ENCODE measurements around the gene ZC3H7B. TPM values are rescaled to one million over a fixed set of nuclear protein-coding genes. Genes with fewer than 3 reads are reported as not detected.

The ZC3H7B gene
- total RNA-seq, 1 donor from 2014 or later = 25.8 TPM

GRCh38 chr22:41343717-41344116, 42.4 kb downstream of the ZC3H7B start:
- no peaks in the 10 kb centered on the region for H3K4me1 ChIP-seq
- peaks cover 3% of the 10 kb centered on the region for H3K27me3 Mint-ChIP-seq (ENCODE audit: insufficient read depth, low read depth)
- H3K9me3 ChIP-seq (ENCODE audit: low read depth) = no peaks in the 10 kb centered on the region
- no peak overlapping the region for H3K4me3 Mint-ChIP-seq
- no peaks in the 10 kb centered on the region for H3F3A ChIP-seq (ENCODE audit: low read depth)
- H3K27ac ChIP-seq = no peak overlapping the region
- H3K4me2 ChIP-seq = no peak overlapping the region
- H3K4me3 ChIP-seq = no peak overlapping the region
- H3K79me2 ChIP-seq (ENCODE audit: low read depth) = no peaks in the 10 kb centered on the region
- no peak overlapping the region for H3K27ac Mint-ChIP-seq
- DNase-seq (ENCODE audit: low spot score) = no peak
- H3K4me1 Mint-ChIP-seq = no peaks in the 10 kb centered on the region
- TF ChIP-seq CTCF (IDR thresholded peaks at IDR 0.05) (no peak), EZH2phosphoT487 (IDR thresholded peaks at IDR 0.05) (no peak), EZH2 (IDR thresholded peaks at IDR 0.05) (no peak)
- peaks cover 10% of the 10 kb centered on the region for H3K36me3 Mint-ChIP-seq
- H3K9ac ChIP-seq = no peak overlapping the region
- H3K9me3 Mint-ChIP-seq = no peaks in the 10 kb centered on the region
- no peak overlapping the region for H2AFZ ChIP-seq (replicated peaks)
- no peaks in the 10 kb centered on the region for H3K27me3 ChIP-seq
- no peaks in the 10 kb centered on the region for H3K36me3 ChIP-seq
- no peaks in the 10 kb centered on the region for H4K20me1 ChIP-seq (ENCODE audit: low read depth)

- no peak overlapping the region for H3K4me3 ChIP-seq
- no peak overlapping the region for H3K4me2 ChIP-seq
- no peaks in the 10 kb centered on the region for H3F3A ChIP-seq (ENCODE audit: low read depth)
- no peak overlapping the region for H2AFZ ChIP-seq (replicated peaks)
- H3K9me3 Mint-ChIP-seq = no peaks in the 10 kb centered on the region
- H3K27ac Mint-ChIP-seq = no peak overlapping the region
- no peaks in the 10 kb centered on the region for H3K9me3 ChIP-seq (ENCODE audit: low read depth)
- no peak for DNase-seq (ENCODE audit: low spot score)
- H3K79me2 ChIP-seq (ENCODE audit: low read depth) = no peaks in the 10 kb centered on the region
- H3K36me3 ChIP-seq = no peaks in the 10 kb centered on the region
- no peak overlapping the region for H3K4me3 Mint-ChIP-seq
- H3K27me3 Mint-ChIP-seq (ENCODE audit: insufficient read depth, low read depth) = peaks cover 3% of the 10 kb centered on the region
- no peaks in the 10 kb centered on the region for H4K20me1 ChIP-seq (ENCODE audit: low read depth)
- H3K36me3 Mint-ChIP-seq = peaks cover 10% of the 10 kb centered on the region
- H3K27ac ChIP-seq = no peak overlapping the region
- H3K4me1 ChIP-seq = no peaks in the 10 kb centered on the region
- H3K27me3 ChIP-seq = no peaks in the 10 kb centered on the region
- no peak for TF ChIP-seq EZH2 (IDR thresholded peaks at IDR 0.05)
- no peak for TF ChIP-seq EZH2phosphoT487 (IDR thresholded peaks at IDR 0.05)
- TF ChIP-seq CTCF (IDR thresholded peaks at IDR 0.05) = no peak
- H3K4me1 Mint-ChIP-seq = no peaks in the 10 kb centered on the region
- no peak overlapping the region for H3K9ac ChIP-seq
Measured at GRCh38 chr22:41344189-41344788, 43.0 kb downstream of the ZC3H7B start.

- no peak for DNase-seq (ENCODE audit: low spot score)
- H3K4me2 ChIP-seq = no peak overlapping the region
- Mint-ChIP-seq H3K9me3 (no peaks in the 10 kb centered on the region), H3K27ac (no peak overlapping the region), H3K4me1 (no peaks in the 10 kb centered on the region), H3K4me3 (no peak overlapping the region), H3K27me3 (ENCODE audit: insufficient read depth, low read depth) (peaks cover 3% of the 10 kb centered on the region), H3K36me3 (peaks cover 21% of the 10 kb centered on the region)
- H3K36me3 ChIP-seq = no peaks in the 10 kb centered on the region
- H3K9ac ChIP-seq = no peak overlapping the region
- H3K27me3 ChIP-seq = no peaks in the 10 kb centered on the region
- H3K27ac ChIP-seq = no peak overlapping the region
- H3K4me3 ChIP-seq = no peak overlapping the region
- no peak for TF ChIP-seq CTCF (IDR thresholded peaks at IDR 0.05)
- no peak for TF ChIP-seq EZH2 (IDR thresholded peaks at IDR 0.05)
- TF ChIP-seq EZH2phosphoT487 (IDR thresholded peaks at IDR 0.05) = no peak
- no peaks in the 10 kb centered on the region for H3K4me1 ChIP-seq
- H3F3A ChIP-seq (ENCODE audit: low read depth) = no peaks in the 10 kb centered on the region
- H3K9me3 ChIP-seq (ENCODE audit: low read depth) = no peaks in the 10 kb centered on the region
- H3K79me2 ChIP-seq (ENCODE audit: low read depth) = no peaks in the 10 kb centered on the region
- H2AFZ ChIP-seq (replicated peaks) = no peak overlapping the region
- H4K20me1 ChIP-seq (ENCODE audit: low read depth) = no peaks in the 10 kb centered on the region
Measured at GRCh38 chr22:41345807-41346335, 44.5 kb downstream of the ZC3H7B start.

Measured in neural progenitor cell (in vitro differentiated cells).